ENCODE results near the gene EFCAB10.

EFCAB10 gene

DNA sequence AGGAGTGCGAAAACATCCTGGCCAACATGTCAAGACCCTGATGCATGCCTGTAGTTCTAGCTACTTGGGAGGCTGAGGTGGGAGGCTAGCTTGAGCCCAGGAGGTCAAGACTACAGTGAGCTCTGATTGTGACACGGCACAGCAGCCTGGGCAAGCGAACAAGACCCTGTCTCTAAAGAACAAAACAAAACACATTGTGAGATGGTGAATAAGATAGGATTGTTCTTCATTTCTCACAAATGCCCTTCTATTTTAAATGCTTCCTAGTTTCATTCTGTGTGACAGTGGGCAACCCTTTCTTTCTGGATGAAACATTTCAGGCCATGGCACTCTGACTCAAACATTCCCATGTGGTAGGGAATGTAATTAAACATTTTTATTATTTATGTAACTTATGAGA, 13.5 kb downstream of the EFCAB10 start:
- peaks cover 43% of the 10 kb centered on the region for H3K36me3 Mint-ChIP-seq (ENCODE audit: low read depth)
- H3K27ac Mint-ChIP-seq: no peak overlapping the region
- H3K4me1 Mint-ChIP-seq: no peaks in the 10 kb centered on the region
- no peak overlapping the region for H3K4me3 Mint-ChIP-seq
- H3K9me3 Mint-ChIP-seq: no peaks in the 10 kb centered on the region
- no peaks in the 10 kb centered on the region for H3K27me3 Mint-ChIP-seq (ENCODE audit: low read depth)
- no peak for TF ChIP-seq CTCF (IDR thresholded peaks at IDR 0.05; ENCODE audit: unreplicated experiment in 3 of 3)

- H3K4me1 Mint-ChIP-seq: no peaks in the 10 kb centered on the region
- no peak for TF ChIP-seq CTCF (IDR thresholded peaks at IDR 0.05; ENCODE audit: unreplicated experiment in 3 of 3)
- H3K27ac Mint-ChIP-seq: no peak overlapping the region
- H3K27me3 Mint-ChIP-seq (ENCODE audit: low read depth): no peaks in the 10 kb centered on the region
- no peaks in the 10 kb centered on the region for H3K9me3 Mint-ChIP-seq
- no peak overlapping the region for H3K4me3 Mint-ChIP-seq
- peaks cover 48% of the 10 kb centered on the region for H3K36me3 Mint-ChIP-seq (ENCODE audit: low read depth)
These were observed 14.3 kb downstream of the EFCAB10 start for GRCh38 chr7:105567024-105567423.

GRCh38 chr7:105565190-105565589, 16.1 kb downstream of the EFCAB10 start:
- H3K27me3 Mint-ChIP-seq (ENCODE audit: low read depth): no peaks in the 10 kb centered on the region
- H3K27ac Mint-ChIP-seq: no peak overlapping the region
- TF ChIP-seq CTCF (IDR thresholded peaks at IDR 0.05; ENCODE audit: unreplicated experiment in 3 of 3): no peak

GRCh38 chr7:105559926-105560325, 21.4 kb downstream of the EFCAB10 start:
- peaks cover 60% of the 10 kb centered on the region for H3K36me3 Mint-ChIP-seq (ENCODE audit: low read depth)
- H3K27ac Mint-ChIP-seq: no peak overlapping the region
- no peak overlapping the region for H3K4me3 Mint-ChIP-seq
- H3K9me3 Mint-ChIP-seq: no peaks in the 10 kb centered on the region
- H3K27me3 Mint-ChIP-seq (ENCODE audit: low read depth): no peaks in the 10 kb centered on the region
- no peaks in the 10 kb centered on the region for H3K4me1 Mint-ChIP-seq
- no peak for TF ChIP-seq CTCF (IDR thresholded peaks at IDR 0.05; ENCODE audit: unreplicated experiment in 3 of 3)

More at GRCh38 chr7:105565190-105565589, 16.1 kb downstream of the EFCAB10 start:
- H3K9me3 Mint-ChIP-seq: no peaks in the 10 kb centered on the region
- H3K4me3 Mint-ChIP-seq: no peak overlapping the region
- H3K36me3 Mint-ChIP-seq (ENCODE audit: low read depth): peaks cover 52% of the 10 kb centered on the region
- H3K4me1 Mint-ChIP-seq: no peaks in the 10 kb centered on the region

DNA sequence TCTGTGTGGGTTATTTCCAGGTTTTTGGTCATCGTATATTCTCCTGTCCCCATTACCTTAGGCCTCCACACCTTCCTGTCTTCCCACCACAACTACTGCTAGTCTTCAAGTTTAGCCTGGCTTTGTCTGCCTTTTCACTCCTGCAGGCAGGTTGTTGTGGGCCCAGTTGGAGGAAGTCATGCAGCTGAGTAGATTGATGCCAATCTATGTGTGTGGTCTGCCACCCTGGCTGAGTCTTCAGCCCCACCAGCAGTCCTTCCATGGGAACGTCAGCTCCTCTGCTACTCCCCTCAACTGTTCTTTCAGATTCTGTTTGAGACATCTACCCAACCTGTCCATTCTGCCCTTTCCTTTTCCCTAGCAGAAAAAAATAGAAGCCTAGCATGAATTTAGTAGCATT, 43.0 kb downstream of the EFCAB10 start:
- TF ChIP-seq CTCF (IDR thresholded peaks at IDR 0.05; ENCODE audit: unreplicated experiment in 3 of 3): no peak
- no peak overlapping the region for H3K4me3 Mint-ChIP-seq
- H3K9me3 Mint-ChIP-seq: no peaks in the 10 kb centered on the region
- no peak overlapping the region for H3K27ac Mint-ChIP-seq
- H3K27me3 Mint-ChIP-seq (ENCODE audit: low read depth): no peaks in the 10 kb centered on the region
- H3K36me3 Mint-ChIP-seq (ENCODE audit: low read depth): peaks cover 33% of the 10 kb centered on the region
- H3K4me1 Mint-ChIP-seq: peaks cover 1% of the 10 kb centered on the region

GRCh38 chr7:105532709-105533460, 48.4 kb downstream of the EFCAB10 start:
- no peak for TF ChIP-seq CTCF (IDR thresholded peaks at IDR 0.05; ENCODE audit: unreplicated experiment in 3 of 3)
- H3K9me3 Mint-ChIP-seq: no peaks in the 10 kb centered on the region
- H3K36me3 Mint-ChIP-seq (ENCODE audit: low read depth): peaks cover 8% of the 10 kb centered on the region
- no peaks in the 10 kb centered on the region for H3K27me3 Mint-ChIP-seq (ENCODE audit: low read depth)
- H3K27ac Mint-ChIP-seq: peak overlapping the region; percentile 80 to 93 (median 92)
- H3K4me3 Mint-ChIP-seq: peak overlapping the region; percentile 95 to 98 (median 96)
- peaks cover 13% of the 10 kb centered on the region for H3K4me1 Mint-ChIP-seq
